HG03060 (cell line): ENCODE measurements around the gene DHRS3.

ENCODE experiments used
- ATAC-seq: cut with Tn5 transposase; IDR thresholded peaks from one replicate; pipeline ENCODE4 v1.9.1; 2021; ENCODE audit warnings: low read depth, moderate number of reproducible peaks; ENCODE audit not compliant: unreplicated experiment

The DHRS3 gene

GRCh38 chr1:12640237-12640957 lies 22.4 kb upstream of the DHRS3 start:
- ATAC-seq = no peak

GRCh38 chr1:12637693-12638092 lies 19.7 kb upstream of the DHRS3 start:
- ATAC-seq = no peak

- no peak for ATAC-seq
Measured at GRCh38 chr1:12636098-12636950, 18.3 kb upstream of the DHRS3 start.

- ATAC-seq = no peak
Measured at GRCh38 chr1:12634696-12635202, 16.7 kb upstream of the DHRS3 start.

- no peak for ATAC-seq
Measured at GRCh38 chr1:12634156-12634555, 16.1 kb upstream of the DHRS3 start.

- no peak for ATAC-seq
Measured at GRCh38 chr1:12631571-12631970, 13.6 kb upstream of the DHRS3 start.

GRCh38 chr1:12630946-12631530 lies 13.0 kb upstream of the DHRS3 start:
- ATAC-seq = no peak

- no peak for ATAC-seq
Measured at GRCh38 chr1:12629985-12630760, 12.2 kb upstream of the DHRS3 start.

- no peak for ATAC-seq
Measured at GRCh38 chr1:12629511-12629956, 11.5 kb upstream of the DHRS3 start.

GRCh38 chr1:12627296-12627695 lies 9.3 kb upstream of the DHRS3 start:
- no peak for ATAC-seq

GRCh38 chr1:12626888-12627287 lies 8.9 kb upstream of the DHRS3 start:
- no peak for ATAC-seq

GRCh38 chr1:12625276-12625675 lies 7.3 kb upstream of the DHRS3 start:
- no peak for ATAC-seq

- no peak for ATAC-seq
Measured at GRCh38 chr1:12622506-12622905, 4.5 kb upstream of the DHRS3 start.

- ATAC-seq = no peak
Measured at GRCh38 chr1:12621346-12622335, 3.6 kb upstream of the DHRS3 start.

- ATAC-seq = no peak
Measured at GRCh38 chr1:12620931-12621330, 2.9 kb upstream of the DHRS3 start.

GRCh38 chr1:12620488-12620865 lies 2.5 kb upstream of the DHRS3 start:
- no peak for ATAC-seq

GRCh38 chr1:12619792-12620487 lies 1.9 kb upstream of the DHRS3 start:
- ATAC-seq = no peak

GRCh38 chr1:12618965-12619791 lies 1.2 kb upstream of the DHRS3 start:
- no peak for ATAC-seq
